Left renal cortex interstitium (tissue), 4 donors: Measurements from ENCODE around the gene CD300LG. TPM values are rescaled to one million over a fixed set of nuclear protein-coding genes. Genes with fewer than 3 reads are reported as not detected.
A peak's percentile ranks its signal among the peaks of the same experiment; 100 is the strongest.

ENCODE experiments used
- DNase-seq, 4 donors: peaks; one replicate each; pipeline ENCODE4 v3.0.0-alpha.2; 2013; ENCODE audit warnings: low read depth in 4 of 4, low spot score in 2 of 4, missing footprints in 1 of 4
- polyA plus RNA-seq, 4 donors: library from polyadenylated mRNA; unstranded; fragments of 120-200 nt; gene quantifications; one replicate each; pipeline ENCODE4 v1.2.1, GENCODE V29; 2013; ENCODE audit not compliant: insufficient read length in 4 of 4

CD300LG gene
- polyA plus RNA-seq, 4 donors = 0.66 to 1.3 (median 0.86) TPM

GRCh38 chr17:43901861-43902589 is 55.0 kb downstream of the CD300LG start:
- no peak for DNase-seq

- no peak for DNase-seq
Measured at GRCh38 chr17:43905400-43905984, 58.5 kb downstream of the CD300LG start.

DNA sequence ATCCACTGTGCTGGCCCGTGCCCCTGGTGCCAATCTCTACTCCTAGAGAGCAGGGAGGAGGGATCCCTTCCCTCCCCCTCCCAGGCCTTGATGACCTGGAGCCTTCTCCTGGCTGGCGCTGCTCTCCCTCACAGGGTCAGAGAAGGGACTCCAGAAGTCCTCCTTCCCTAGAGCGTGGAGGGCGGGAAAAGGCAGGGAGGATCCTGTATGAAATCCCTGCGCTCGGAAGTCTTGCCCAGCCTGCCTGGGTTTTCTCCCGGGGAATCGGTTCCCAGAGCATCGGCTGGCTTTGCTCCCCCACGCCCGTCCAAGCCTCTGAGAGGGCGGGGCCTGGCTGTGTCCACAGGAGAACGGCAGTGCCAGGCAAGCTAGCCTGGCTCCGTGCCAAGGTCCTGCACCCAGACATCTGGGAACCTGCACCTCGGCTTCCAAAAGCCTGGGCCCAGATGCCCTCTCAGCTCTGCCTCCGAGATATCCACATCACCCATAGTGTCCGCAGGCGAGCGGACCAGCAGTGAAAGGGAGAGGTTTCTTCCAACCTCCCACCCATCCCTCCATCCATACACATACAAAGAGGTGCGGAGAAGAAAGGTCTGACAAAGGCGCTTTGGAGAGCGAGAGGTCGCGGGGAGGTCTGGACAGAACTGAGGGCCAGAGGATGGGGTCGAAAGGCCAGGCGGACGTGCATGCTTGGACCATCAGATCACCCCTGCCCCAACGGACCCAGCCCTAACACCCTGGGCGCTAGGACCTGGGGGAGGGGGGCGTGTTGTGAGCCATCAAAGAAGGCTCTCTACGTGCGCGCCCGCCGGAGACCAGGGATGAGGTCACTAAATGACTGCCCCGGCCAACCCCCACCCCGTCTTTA is 59.2 kb downstream of the CD300LG start:
- DNase-seq = peak in 2 of 4 donors; percentile 21 to 41

- no peak for DNase-seq
Measured at GRCh38 chr17:43906951-43907424, 60.0 kb downstream of the CD300LG start.

DNA sequence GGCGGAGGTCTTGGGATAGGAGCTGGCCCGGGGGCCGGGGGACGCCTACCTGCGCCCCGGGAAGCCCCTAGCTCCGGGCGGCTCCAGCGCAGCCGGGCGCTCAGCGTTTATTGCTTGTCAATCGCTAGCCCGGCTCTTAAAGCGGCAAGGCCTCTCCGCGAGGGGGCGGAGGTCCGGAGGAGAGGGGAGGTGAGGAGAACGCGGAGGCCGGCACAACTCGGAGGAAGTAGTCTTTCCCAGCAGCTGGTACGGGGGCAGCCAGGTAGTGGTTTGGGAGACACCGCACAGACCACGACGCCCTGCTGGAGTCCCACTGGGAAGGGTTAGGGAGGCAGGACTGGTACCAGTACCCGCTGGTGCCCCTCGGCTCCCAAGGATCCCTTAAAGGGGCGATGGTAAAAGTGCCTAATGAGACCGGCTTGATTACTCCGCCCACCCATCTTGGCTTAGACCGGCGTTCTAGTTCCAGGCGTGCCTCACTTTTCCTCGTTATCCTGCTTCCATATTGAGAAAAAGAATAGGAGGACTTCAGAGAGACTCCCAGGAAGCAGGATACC is 60.5 kb downstream of the CD300LG start, which contains the start of gene MPP2:
Gene MPP2, minus strand, starts transcription at position 112 of the 557 bp plus-strand sequence. CDS start 3,076 bp downstream, outside the sequence.
- peak; percentile 76 to 91 (median 86) for DNase-seq

DNA sequence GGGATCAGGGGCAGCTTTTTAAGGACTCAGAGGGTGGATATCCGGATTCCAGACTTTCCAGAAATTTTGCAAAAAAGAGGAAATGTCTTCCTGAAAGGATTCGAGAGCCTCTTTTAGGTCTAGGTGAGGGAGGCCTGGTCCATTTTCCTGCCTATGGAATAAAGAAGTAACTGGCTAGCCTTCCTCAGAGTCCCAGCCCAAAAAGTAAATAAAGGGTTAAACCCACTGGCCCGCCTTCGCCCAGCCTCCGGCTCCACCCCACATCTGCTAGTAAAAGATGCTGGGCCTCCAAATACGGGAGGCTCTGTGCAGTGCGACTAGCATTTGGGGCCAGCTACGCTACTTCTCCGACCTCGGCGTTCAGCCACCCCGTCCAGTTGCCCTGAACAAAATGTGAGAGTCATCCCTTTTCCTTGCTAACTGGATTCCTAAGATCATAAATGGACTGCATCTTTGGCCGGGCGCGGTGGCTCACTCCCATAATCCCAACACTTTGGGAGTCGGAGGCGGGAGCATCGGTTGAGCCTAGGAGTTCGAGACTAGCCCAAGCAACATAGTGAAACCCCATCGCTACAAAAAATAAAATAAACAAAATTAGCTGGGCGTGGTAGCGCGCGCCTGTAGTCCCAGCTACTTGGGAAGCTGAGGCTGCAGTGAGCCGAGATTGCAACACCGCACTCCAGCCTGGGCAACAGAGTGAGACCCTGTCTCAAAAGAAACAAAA is 61.2 kb downstream of the CD300LG start:
- DNase-seq = no peak

DNA sequence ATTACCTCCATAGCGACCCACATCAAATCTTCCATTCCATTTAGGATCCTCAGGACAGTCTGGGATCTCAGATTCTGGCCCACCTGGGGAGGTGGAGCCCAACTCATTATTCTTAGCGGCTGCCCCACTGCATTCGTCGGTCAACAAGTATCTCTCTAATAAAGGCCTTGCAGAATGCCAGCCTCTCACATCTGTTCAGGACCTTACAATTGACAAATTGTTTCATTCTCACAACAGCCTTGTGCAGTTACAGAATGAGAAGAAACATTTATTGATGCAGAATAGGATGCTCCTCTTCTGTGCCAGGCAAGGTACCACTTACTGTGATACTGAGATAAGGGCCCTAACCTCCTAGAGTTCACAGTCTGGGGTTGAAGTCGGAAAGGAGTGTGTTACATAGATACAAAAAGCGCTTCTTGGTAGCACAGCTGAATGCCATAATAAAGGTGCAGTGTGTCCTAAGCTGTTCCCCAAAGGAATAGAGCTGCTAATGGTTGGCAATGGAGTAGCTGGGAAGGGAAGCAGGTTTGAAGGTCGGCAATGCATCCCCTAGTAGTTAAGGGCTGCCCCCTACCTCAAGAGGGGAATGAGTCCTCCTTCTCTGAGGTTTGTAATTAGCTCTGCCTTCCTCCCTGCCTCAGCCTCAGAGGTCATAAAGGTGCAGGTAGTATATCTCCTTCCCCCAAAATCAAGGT is 62.7 kb downstream of the CD300LG start:
- DNase-seq = no peak

DNA sequence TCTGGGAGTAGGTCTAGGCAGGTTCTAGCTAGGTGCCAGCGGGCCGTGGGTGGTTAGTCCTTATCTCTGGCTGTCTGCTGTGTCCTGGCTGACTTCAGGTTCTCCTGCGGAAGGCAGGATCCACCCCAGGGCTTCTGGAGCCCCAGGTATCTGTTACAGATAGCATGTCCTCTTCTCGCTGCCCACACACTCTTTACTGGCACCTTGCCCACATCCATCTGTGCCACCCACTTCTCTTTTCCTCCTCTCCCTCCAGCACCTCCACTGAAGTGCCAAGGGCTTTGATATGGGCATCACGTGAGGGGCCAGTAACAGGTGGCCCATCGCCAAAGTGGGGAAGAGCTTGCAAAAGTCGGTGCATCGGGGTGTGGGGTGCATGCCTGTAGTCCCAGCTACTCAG is 64.9 kb downstream of the CD300LG start:
- no peak for DNase-seq

GRCh38 chr17:43912635-43913304 is 65.8 kb downstream of the CD300LG start:
- DNase-seq = no peak

Other genes starting within 250 kb of the CD300LG start
- 10 to 100 TPM; 12.8 to 25.0 (median 15.4) TPM for gene MEOX1, start 185.3 kb upstream of the CD300LG start, polyA plus RNA-seq
- 10 to 100 TPM; 48.7 to 63.6 (median 52.2) TPM for gene SOST, start 88.4 kb upstream of the CD300LG start, polyA plus RNA-seq
- 10 to 100 TPM; 50.9 to 63.6 (median 60.3) TPM for gene DUSP3, start 68.2 kb upstream of the CD300LG start, polyA plus RNA-seq
- gene CFAP97D1, start 66.7 kb upstream of the CD300LG start, polyA plus RNA-seq = under 1 TPM in 3 of 4 donors, not detected in 1; 0.08 to 0.09 (median 0.08) TPM
- gene MPP3, start 14.0 kb upstream of the CD300LG start, polyA plus RNA-seq = 10 to 100 TPM in 2 of 4 donors, 1 to 10 TPM in 2; 6.2 to 15.9 (median 11.8) TPM
- gene MPP2, start 60.4 kb downstream of the CD300LG start, polyA plus RNA-seq = 1 to 10 TPM; 4.7 to 7.6 (median 7.2) TPM
- under 1 TPM in 1 of 4 donors, not detected in 3; 0.52 TPM for gene PPY, start 95.3 kb downstream of the CD300LG start, polyA plus RNA-seq
- under 1 TPM; 0.21 to 0.33 (median 0.24) TPM for gene PYY, start 106.8 kb downstream of the CD300LG start, polyA plus RNA-seq
- 1 to 10 TPM; 3.3 to 3.9 (median 3.5) TPM for gene NAGS, start 157.4 kb downstream of the CD300LG start, polyA plus RNA-seq
- gene TMEM101, start 167.8 kb downstream of the CD300LG start, polyA plus RNA-seq = 10 to 100 TPM; 40.7 to 48.5 (median 46.9) TPM
- gene LSM12, start 219.5 kb downstream of the CD300LG start, polyA plus RNA-seq = 10 to 100 TPM; 38.6 to 43.5 (median 40.2) TPM
- gene G6PC3, start 223.6 kb downstream of the CD300LG start, polyA plus RNA-seq = 100 to 1,000 TPM in 1 of 4 donors, 10 to 100 TPM in 3; 73.2 to 104 (median 83.4) TPM